HG02943 (cell line): ENCODE data around the gene SPIC.

Source experiments
- ATAC-seq: cut with Tn5 transposase; IDR thresholded peaks from one replicate; pipeline ENCODE4 v1.9.1; 2021; ENCODE audit warnings: mild to moderate bottlenecking, low read depth, moderate library complexity; ENCODE audit not compliant: unreplicated experiment

SPIC gene

DNA sequence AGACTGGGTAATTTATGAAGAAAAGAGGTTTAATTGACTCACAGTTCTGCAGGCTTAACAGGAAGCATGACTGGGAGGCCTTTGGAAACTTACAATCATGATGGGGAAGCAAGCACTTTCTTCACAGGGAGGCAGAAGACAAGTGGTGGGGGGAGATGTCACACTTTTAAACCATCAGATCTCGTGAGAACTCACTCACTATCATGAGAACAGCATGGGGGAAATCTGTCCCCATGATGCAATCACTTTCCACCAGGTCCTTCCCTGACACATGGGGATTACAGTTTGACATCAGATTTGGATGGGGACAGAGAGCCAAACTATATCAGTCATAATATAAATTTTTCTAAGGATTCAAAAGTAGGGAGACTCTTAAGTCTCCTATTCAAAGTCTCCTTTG, 46.0 kb downstream of the SPIC start:
- ATAC-seq, result no peak

DNA sequence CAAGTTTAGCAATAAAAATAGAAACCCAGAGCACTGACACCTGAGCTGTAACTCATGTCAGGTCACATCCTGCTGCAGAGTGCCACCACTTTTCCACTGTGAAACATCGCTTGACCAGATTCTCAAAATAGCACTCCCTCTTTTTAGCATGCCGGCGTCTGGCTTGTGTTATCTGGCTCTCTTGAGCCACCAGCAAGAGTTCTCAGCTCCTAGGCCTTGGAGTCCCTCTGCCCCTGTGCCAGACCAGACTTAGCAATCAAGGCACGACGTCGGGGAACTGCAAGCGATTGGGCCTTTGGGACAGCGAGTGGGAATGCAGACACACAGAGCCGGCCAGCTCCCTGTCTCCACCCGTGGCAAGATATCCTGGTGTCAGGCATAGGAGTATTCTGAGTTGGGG, 52.5 kb downstream of the SPIC start:
- no peak for ATAC-seq

DNA sequence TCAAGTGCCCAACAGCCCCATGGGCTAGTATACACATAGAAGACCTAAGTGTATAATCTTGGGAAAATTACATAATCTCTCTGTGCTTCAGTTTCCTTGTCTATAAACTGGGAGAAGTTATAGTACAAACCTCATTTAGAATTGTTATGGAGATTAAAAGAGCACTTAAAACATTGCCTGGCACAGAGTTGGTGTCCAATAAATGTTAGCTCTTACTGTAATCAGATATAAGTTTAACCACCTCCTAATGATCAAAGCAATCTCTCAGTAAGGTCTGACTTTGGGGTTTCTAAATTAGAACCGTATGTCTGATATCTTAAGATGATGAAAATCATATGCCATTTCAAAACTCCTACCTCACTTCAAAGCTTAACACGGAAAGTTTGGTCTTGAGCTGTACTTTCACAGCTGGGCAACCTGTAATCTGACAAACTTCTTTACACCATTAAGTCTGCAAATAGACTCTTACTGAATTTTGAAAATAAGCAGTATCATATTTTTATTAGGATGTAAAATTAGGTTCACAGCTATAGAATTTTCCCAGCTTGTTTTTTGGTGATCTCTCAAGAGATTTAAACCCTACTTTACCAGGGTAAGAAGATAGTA, 61.0 kb downstream of the SPIC start:
- no peak for ATAC-seq
